Measurements from ENCODE around the gene RIC1. TPM values are rescaled to one million over a fixed set of nuclear protein-coding genes. Genes with fewer than 3 reads are reported as not detected.
"Not testable (repeated sequence)": the region's sequence is repeated elsewhere in the genome, so short reads cannot be mapped to it uniquely, and the experiment has no call there.

RIC1 gene
- total RNA-seq, 2 donors from 2014 or later: 12.2 to 18.1 TPM

DNA sequence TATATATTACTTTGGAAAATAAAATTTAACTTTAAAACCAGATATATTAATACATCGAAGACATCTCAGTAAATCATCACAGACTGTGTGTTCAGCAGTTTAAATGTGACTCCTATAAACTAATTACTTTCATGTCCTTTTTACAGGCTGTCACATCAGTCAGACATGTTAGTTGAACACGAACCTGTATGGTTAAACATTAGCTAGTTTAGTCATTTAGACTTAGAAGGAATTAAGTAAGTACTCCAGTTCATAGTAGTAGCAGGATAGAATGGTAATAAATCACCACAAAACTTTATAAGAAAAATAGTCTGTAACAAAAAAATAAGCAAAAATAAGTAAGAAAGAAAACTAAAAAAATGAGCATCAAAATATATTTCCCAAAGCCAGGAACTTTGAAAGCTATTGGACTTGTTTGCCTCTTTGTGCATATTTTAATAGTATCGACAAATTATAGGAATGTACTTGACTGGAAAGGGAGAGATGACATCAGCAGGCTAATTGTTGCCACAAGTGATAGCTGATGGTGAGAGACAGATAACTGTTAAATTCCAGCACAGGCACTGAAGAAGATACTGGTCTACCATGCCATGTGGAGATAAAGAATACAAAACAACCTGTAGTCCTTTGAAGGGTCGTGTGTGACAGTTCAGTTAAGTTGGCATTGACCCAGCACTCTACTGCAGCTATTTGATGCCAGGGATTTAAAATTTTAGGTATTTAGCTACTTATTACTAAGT, 83.9 kb downstream of the RIC1 start:
- Histone ChIP-seq H3K27me3 (no peaks in the 10 kb centered on the region), H3K27ac (no peak overlapping the region), H3K4me3 (no peak overlapping the region), H3K9me3 (peaks cover 0 to 26% of the 10 kb centered on the region in 2 donors), H3K36me3 (peaks cover 18% of the 10 kb centered on the region), H3K4me1 (no peaks in the 10 kb centered on the region)
- TF ChIP-seq, protein P1, sequence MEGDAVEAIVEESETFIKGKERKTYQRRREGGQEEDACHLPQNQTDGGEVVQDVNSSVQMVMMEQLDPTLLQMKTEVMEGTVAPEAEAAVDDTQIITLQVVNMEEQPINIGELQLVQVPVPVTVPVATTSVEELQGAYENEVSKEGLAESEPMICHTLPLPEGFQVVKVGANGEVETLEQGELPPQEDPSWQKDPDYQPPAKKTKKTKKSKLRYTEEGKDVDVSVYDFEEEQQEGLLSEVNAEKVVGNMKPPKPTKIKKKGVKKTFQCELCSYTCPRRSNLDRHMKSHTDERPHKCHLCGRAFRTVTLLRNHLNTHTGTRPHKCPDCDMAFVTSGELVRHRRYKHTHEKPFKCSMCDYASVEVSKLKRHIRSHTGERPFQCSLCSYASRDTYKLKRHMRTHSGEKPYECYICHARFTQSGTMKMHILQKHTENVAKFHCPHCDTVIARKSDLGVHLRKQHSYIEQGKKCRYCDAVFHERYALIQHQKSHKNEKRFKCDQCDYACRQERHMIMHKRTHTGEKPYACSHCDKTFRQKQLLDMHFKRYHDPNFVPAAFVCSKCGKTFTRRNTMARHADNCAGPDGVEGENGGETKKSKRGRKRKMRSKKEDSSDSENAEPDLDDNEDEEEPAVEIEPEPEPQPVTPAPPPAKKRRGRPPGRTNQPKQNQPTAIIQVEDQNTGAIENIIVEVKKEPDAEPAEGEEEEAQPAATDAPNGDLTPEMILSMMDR (IDR thresholded peaks at IDR 0.05): no peak
- DNase-seq (ENCODE audit: low spot score): no peak

DNA sequence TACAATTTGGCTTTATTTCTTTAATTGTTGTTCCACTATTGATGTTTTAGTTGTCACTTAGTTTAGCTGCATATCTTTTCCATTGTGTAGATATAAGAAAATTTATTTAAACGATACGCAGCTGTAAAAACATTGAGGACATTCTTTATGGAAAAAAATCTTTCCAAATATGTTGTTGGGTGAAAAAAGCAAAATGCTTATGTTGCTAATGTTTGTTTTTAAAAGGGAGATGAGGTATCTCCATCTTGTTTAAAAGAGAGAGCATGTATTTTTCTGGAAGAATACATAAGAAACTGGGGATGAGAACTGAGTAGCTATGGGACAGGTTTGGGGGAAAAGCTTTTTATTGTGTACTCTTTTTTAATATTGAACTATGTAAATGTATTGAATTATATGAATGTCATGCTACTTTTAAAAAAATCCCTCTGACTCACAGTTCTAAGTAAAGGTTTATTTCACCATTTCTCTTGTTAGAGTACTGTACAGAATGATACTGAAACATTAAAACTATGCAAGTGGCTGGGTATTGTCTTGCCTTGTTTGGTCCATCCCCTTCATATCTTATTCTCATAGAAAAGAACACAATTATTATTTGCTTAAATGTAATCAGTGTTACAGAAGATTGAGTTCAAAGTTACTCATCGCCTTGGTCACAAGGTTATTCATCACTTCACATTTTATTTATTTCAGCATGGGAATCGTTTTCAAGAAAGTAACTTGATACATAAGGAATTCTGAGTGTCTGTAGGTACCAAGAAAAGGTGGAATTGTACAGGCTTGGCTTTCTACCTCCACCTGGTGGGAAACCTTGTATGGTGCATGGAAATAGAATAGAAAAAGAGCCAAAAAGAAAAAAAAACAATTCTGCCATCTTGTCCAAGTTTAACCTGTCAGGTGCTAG, 85.8 kb downstream of the RIC1 start:
- H3K4me1 ChIP-seq: no peaks in the 10 kb centered on the region
- H3K27ac ChIP-seq: no peak overlapping the region
- no peak overlapping the region for H3K4me3 ChIP-seq
- no peak for DNase-seq (ENCODE audit: low spot score)
- peaks cover 18% of the 10 kb centered on the region for H3K36me3 ChIP-seq
- peaks cover 0 to 7% of the 10 kb centered on the region in 2 donors for H3K9me3 ChIP-seq
- no peaks in the 10 kb centered on the region for H3K27me3 ChIP-seq
- TF ChIP-seq, protein P1 (IDR thresholded peaks at IDR 0.05): no peak

DNA sequence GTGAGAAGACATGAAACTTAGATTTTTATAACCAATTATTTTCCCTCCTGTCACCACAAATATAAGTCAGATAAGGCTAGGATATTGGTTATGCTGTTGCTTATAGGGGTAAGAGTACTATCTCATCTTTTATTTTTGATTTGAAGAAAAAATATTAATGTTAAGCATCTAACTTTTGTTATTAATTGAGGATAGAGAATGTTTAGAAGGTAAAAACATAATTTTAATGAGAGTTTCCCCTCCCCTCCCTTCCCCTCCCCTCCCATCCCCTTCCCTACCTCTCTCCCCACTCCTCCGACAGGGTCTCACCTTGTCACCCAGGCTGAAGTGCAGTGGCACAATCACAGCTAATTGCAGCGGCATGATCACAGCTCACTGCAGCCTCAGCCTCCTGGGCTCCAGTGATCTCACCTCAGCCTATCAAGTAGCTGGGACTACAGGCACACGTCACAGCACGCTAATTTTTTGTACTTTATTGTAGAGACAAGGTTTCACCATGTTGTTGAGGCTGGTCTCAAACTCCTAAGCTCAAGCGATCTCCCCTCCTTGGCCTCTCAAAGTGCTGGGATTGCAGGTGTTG, 86.7 kb downstream of the RIC1 start:
- H3K4me1 ChIP-seq: no peaks in the 10 kb centered on the region
- no peaks in the 10 kb centered on the region for H3K27me3 ChIP-seq
- no peak for DNase-seq (ENCODE audit: low spot score)
- H3K36me3 ChIP-seq: peaks cover 18% of the 10 kb centered on the region
- no peak overlapping the region for H3K4me3 ChIP-seq
- no peak overlapping the region for H3K27ac ChIP-seq
- TF ChIP-seq, protein P1 (IDR thresholded peaks at IDR 0.05): no peak
- H3K9me3 ChIP-seq: peaks cover 0 to 7% of the 10 kb centered on the region in 2 donors

DNA sequence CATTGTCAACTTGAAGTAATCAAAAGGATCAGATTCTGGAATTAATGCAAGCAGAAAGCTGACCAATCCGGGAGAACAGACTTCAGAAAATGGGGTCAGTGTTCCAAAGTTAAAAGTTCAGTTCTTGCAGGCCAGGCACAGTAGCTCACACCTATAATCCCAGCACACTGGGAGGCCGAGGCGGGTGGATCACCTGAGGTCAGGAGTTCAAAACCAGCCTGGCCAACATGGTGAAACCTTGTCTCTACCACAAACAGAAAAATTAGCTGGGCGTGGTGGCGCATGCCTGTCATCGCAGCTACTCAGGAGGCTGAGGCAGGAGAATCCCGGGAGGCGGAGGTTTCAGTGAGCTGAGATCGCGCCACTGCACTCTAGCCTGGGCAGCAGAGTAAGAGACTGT, 88.5 kb downstream of the RIC1 start:
- H3K4me3 ChIP-seq; H3K4me1 ChIP-seq; H3K9me3 ChIP-seq; H3K27ac ChIP-seq; H3K27me3 ChIP-seq; DNase-seq (ENCODE audit: low spot score): not testable (repeated sequence)
- H3K36me3 ChIP-seq: peaks cover 28% of the 10 kb centered on the region

DNA sequence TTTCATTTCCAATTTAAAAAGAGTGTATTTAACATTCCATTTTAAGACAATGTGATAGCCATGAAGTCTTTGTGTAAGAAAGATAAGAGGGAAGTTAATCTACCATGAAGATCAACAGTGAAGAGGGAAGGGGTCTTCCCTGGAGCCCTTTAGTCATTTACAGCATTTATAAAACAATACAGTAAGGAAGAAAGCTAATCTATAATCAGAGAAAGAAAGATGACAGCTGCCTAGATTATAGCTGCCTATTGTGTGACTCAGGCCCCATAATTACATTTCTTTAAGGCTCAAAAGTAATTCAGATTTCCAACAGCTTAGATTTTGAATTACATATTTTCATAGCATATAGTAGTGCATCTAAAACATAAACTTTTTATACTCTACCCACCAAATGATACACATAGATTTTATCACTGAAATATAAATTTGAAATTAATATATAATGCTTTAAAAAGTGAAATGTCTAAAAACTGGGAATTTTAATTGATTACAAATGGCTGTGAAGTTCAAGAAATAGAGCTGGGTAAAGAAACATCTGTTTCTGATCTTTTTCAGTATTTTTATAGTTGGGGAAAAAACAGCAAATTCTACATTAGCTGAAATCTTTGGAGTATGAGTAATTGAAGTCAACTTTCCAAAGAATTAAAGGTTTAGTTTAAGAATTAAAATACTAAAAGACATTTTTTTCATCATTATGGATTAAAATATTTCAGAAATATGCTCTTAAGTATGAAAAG, 89.6 kb downstream of the RIC1 start:
- Histone ChIP-seq H3K9me3 (peaks cover 0 to 7% of the 10 kb centered on the region in 2 donors), H3K4me3 (no peak overlapping the region), H3K4me1 (no peaks in the 10 kb centered on the region), H3K27me3 (no peaks in the 10 kb centered on the region), H3K27ac (no peak overlapping the region), H3K36me3 (peaks cover 32% of the 10 kb centered on the region)
- no peak for DNase-seq (ENCODE audit: low spot score)
- TF ChIP-seq, protein P1 (IDR thresholded peaks at IDR 0.05): no peak

Data from right atrium auricular region (tissue), 2 donors.